Activated gamma-delta T cell treated with anti-CD3 and anti-CD28 coated beads, Interleukin-2, amount 50 U/mL, for 16 hours (primary cell): ENCODE data around the gene AGT.
"Not testable (repeated sequence)": the region's sequence is repeated elsewhere in the genome, so short reads cannot be mapped to it uniquely, and the experiment has no call there.

Experiments
- DNase-seq: peaks from one replicate; pipeline ENCODE4 v3.0.0-alpha.2; 2020; ENCODE audit warnings: low read depth

Gene AGT

GRCh38 chr1:230686747-230687146 is 27.2 kb downstream of the AGT start:
- no peak for DNase-seq

DNA sequence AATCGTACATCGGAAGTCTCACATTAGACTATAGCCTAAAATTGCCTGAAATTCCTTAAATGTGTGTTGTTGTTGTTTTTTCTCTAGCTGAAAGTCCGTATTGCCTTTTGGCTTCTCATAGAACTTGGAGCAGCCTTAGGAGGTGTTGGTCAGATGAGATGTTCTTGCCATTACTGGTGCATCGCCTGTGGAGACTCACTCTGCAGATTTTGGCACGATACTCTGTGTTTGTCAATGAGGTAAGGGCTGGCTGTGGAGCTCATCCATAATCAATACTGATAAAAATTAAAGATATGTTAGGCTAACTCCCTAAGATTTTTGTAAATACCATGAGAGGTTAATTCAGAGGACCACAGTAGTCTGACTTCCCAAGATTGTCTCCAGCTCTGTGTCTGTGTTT is 28.9 kb downstream of the AGT start:
- DNase-seq = no peak

DNA sequence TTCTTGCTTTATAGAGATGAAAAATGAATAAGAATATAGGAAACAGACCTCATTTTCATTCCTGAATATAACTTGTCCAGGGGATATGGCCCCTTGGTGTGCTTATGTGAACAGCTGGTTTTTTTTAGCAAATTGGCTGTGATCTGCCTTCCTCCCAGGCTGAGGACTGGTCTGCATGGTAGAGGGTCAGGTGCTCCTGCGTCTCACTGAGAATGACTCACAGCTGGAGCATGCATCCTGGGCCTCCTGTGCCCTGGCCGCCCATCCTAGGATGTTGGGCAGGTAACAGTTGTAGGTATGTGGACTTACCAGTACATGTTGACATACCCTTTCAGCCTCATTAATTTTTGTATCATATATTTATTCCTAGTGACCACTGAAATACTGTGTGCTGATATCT is 29.8 kb downstream of the AGT start:
- DNase-seq = no peak

DNA sequence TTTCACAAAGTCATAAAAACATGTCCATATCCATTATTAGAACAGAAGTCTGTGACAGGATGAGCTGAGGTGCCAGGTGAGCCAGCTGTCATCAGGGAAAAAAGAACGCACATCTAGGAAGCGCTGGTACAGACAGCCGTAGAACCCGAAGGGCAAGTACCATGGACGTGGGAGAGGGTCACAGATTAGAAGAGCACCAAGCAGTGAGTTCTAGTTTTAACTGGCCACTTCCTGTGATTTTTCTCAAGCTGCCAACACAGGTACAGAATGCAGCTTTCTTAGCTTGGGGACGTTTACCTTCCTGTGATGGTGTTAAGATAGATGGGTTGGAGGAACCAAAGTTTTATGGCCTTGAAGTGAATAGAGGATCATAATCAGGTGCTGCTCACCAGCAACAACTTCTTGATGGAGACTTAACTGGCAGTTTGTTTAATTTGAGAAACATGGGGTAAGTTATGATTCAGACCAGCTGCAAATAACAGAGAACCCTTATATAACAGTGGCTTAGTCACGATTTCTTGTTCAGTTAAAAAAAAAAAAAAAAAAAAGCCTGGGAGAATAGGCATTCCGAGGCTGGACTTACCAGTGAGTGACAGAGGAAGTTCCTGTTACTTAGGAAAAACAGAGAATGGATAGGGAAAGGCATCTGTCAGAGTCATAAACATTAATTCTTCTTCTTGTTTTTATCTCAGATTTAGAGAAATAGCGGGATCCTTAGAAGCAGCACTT is 30.9 kb downstream of the AGT start:
- no peak for DNase-seq

- no peak for DNase-seq
Observed at GRCh38 chr1:230682274-230682673, 31.6 kb downstream of the AGT start.

DNA sequence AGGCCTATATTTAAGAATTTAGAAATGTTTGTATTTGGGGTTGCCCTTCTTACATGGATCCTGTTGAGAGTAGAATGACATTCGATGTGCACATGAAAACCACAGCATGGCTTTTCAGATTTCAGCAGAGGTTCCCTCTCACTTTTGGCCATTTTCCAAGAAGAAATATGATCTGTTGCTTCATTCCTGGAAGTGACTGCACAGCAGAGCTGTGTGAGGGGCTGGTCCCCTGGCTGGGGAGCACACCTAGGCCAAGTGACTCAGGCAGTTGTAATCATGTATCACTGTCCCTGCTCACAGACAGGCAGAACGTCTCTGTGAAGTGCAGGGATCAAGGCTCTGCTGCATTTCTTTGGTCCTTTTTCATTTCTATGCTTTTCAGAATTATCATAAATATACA is 32.3 kb downstream of the AGT start:
- no peak for DNase-seq

GRCh38 chr1:230680300-230681025 is 33.5 kb downstream of the AGT start:
- no peak for DNase-seq

DNA sequence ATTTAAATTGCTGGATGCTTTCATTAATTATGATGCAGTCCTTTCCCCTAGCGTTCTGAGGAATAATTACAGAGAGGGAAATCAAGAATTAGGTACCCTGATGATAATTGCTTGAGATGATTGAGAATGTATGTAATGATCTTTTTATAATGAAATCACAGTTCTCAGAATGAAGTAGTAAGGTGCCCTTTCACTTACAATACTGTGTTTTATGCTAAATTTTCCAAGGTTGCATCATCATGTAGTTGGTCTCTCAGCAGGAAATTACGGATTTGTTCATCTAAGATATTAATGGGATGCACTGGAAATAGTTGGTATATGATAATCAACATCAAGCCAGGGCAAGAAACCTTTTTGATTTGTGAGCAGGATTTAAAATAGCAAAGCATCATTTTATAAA is 34.1 kb downstream of the AGT start:
- DNase-seq = no peak

- DNase-seq = no peak
Observed at GRCh38 chr1:230679192-230679591, 34.7 kb downstream of the AGT start.

DNA sequence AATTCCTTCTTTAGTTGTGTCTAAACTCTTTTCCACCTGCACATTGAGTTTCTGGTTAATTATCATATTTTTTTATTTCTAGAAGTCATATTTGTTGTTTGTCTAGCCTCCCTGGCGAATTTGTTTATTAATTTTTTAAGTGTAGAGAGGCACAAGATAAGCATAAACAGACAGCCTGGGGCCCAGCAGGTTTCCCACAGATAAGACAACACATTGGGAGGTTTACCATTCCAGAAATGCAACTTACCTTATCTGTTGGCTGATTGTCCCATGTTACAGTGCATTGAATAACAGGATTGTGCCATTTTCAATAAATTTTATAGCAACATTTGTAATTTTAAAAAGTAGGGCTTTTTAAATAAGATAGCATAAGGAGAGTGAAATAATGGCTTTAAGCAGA is 36.7 kb downstream of the AGT start:
- no peak for DNase-seq

DNA sequence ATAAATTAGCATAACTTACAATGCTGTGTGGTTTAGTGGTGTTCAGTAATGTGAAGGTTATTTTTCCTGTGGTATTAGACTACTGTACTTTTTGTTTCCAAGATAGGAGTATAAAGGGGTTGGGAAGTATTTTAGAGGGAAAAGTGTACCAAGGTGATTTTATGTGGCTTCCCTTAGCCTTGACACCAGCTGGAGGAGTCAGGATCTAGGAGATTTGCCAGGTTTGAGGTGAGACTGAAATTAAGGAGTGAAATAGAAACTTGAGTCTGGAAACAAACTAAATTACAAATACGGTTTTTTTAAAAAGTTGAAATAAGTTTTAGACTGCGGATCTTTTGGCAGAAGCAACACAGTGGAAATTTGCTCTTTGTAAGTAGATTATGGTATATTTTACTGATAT is 39.3 kb downstream of the AGT start:
- DNase-seq = no peak

DNA sequence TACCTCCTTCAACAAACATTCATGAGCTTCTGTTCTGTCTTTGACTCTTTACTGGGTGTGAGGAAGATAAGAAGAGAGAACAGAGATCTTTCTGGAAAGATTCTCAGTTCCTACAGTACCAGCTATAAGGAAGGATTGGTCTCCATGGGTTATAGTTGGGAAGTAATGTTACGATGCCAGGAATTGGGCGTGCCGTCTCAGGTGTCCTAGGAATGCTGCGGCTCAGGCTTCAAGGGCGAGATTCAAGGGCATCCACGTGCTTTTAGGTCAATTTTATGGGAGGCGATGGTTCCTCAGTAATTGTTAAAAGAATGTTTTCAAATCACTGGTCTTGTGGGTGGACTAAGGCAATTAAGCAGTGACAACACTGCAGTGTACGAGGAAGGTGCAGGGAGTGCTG is 44.4 kb downstream of the AGT start:
- DNase-seq = no peak

DNA sequence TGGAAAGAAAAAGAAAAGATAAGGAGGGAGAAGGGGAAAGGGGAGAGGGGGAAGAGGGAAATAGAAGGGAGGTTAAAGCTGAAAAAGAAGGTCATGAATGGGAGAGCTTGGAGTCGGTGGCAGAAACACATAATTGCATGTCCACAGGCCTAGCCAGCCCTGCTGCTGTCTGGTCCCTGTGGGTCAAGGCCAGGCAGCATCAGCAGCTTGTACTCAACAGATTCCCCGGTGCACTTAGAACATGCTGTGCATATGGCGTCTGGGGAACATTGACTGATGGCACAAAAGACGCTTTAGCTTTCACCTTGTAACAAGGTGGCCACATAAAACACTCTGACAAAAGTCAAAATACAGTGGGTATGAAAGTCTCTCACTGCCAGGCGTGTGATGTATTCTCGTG is 45.7 kb downstream of the AGT start:
- DNase-seq = no peak

DNA sequence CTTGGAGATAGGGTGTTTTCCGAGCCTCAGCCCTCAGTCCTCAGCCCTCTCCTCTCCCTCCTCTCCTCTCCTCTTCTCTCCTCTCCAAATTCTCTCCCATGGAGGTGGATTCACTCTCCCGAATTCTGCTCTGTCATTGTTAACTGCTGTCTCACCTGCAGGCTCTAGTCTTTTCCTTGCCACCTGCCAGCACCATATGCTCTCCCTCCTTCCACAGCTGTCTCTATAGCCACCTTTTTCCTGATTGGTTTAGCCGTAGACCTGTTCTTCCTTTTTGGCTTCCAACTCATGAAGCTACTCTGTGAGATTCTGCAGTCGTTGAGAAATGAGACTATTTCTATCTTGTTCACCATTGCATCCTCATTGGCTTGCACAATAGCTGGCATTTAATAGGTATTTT is 51.9 kb downstream of the AGT start:
- DNase-seq = no peak

DNA sequence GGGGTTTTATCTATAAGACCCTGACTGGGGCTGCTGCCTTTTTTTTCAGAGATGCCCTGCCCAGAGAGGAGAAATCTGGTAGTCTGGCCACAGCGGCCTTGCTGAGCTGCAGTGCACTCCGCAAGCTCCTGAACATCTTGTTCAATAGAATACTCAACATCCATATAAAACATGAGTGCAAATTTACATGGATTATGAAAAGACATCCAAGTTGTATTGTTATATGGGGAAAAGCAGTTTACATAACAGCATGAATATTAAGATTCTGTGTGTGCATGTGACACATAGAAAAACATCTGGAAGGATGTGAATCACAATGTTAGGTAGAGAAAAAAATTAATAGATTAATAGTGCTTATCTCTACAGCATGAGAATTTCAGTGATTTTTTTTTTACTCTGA is 55.2 kb downstream of the AGT start:
- DNase-seq = no peak

DNA sequence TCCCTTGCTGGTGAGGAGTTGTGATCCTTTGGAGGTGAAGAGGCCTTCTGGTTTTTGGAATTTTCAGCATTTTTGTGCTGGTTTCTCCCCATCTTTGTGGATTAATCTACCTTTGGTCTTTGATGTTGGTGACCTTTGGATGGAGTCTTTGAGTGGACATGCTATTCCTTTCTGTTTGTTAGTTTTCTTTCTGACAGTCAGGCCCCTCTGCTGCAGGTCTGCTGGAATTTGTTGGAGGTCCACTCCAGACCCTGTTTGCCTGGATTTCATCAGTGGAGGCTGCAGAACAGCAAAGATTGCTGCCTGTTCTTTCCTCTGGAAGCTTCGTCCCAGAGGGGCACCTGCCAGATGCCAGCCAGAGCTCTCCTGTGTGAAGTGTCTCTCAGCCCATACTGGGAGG is 55.8 kb downstream of the AGT start:
- DNase-seq = not testable (repeated sequence)

GRCh38 chr1:230656719-230657118 is 57.2 kb downstream of the AGT start:
- DNase-seq = not testable (repeated sequence)
